GM23248 (cell line): ENCODE data around the gene INPP5D.
"Not testable (repeated sequence)": the region's sequence is repeated elsewhere in the genome, so short reads cannot be mapped to it uniquely, and the experiment has no call there.

Experiments
- EZH2 ChIP-seq: fragments of 200-600 bp; sonication (generic); IDR thresholded peaks from 2 replicates; pipeline ENCODE4 v1.6.1; 2018; ENCODE audit warnings: antibody characterized with exemption, mild to moderate bottlenecking; ENCODE audit not compliant: insufficient read depth, poor library complexity, severe bottlenecking
- EZH2phosphoT487 ChIP-seq: fragments of 200-600 bp; sonication (generic); IDR thresholded peaks from 2 replicates; pipeline ENCODE4 v1.6.1; 2018; ENCODE audit warnings: antibody characterized with exemption, moderate library complexity, mild to moderate bottlenecking, low read depth; ENCODE audit not compliant: insufficient read depth

GRCh38 chr2:233123576-233123975 is 63.4 kb downstream of the INPP5D start:
- not testable (repeated sequence) for TF ChIP-seq EZH2phosphoT487, EZH2
